ENCODE results near the gene ZNF792.

GRCh38 chr19:34995551-34995950, 31.5 kb upstream of the ZNF792 start:
- no peak for TF ChIP-seq CTCF (IDR thresholded peaks at IDR 0.05; ENCODE audit: low read length)
- no peak for TF ChIP-seq EZH2 (IDR thresholded peaks at IDR 0.05; ENCODE audit: borderline replicate concordance, low read length)
